ENCODE results near the gene QSOX2. TPM values are rescaled to one million over a fixed set of nuclear protein-coding genes. Genes with fewer than 3 reads are reported as not detected.

QSOX2 gene
- total RNA-seq, 2 donors from 2014 or later, result 7.2 to 13.5 TPM

Other genes starting within 250 kb of the QSOX2 start
- 10 to 100 TPM; 69.2 to 79.7 TPM for gene NACC2, start 150.5 kb downstream of the QSOX2 start, total RNA-seq
- 10 to 100 TPM; 38.9 to 40.1 TPM for gene TMEM250, start 126.9 kb downstream of the QSOX2 start, total RNA-seq
- gene LHX3, start 40.7 kb downstream of the QSOX2 start, total RNA-seq, result not detected
- gene CCDC187, start 58.3 kb upstream of the QSOX2 start, total RNA-seq, result not detected
- gene GPSM1, start 81.7 kb upstream of the QSOX2 start, total RNA-seq, result 10 to 100 TPM; 29.2 to 33.6 TPM
- gene DNLZ, start 117.9 kb upstream of the QSOX2 start, total RNA-seq, result 10 to 100 TPM; 39.4 to 41.3 TPM
- gene CARD9, start 127.9 kb upstream of the QSOX2 start, total RNA-seq, result 1 to 10 TPM; 1.4 to 6.6 TPM
- 1 to 10 TPM; 8.0 to 8.5 TPM for gene SNAPC4, start 154.4 kb upstream of the QSOX2 start, total RNA-seq
- gene ENTR1, start 164.8 kb upstream of the QSOX2 start, total RNA-seq, result 10 to 100 TPM; 25.3 to 43.1 TPM
- 10 to 100 TPM; 28.7 to 43.0 TPM for gene PMPCA, start 164.8 kb upstream of the QSOX2 start, total RNA-seq
- 10 to 100 TPM; 11.9 to 12.5 TPM for gene INPP5E, start 194.0 kb upstream of the QSOX2 start, total RNA-seq
- 10 to 100 TPM; 59.0 to 72.8 TPM for gene SEC16A, start 237.2 kb upstream of the QSOX2 start, total RNA-seq